HG03139 (cell line): ENCODE data around the gene RELB.

Experiments
- ATAC-seq: cut with Tn5 transposase; IDR thresholded peaks from one replicate; pipeline ENCODE4 v1.9.1; 2021; ENCODE audit not compliant: unreplicated experiment

The RELB gene

DNA sequence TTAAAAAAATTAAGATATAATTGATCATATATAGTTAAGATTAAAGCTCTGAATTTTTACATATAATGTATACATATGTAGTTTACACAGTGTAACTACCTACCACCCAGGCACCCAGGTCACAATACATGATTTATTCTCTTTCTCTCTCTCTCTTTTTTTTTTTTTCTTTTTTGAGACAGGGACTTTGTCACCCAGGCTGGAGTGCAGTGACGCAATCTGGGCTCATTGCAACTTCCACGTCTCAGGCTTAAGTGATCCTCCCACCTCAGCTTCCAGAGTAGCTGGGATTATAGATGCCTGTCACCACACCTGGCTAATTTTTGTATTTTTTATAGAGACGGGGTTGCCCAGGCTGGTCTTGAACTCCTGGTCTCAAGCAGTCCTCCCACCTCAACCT lies 18.8 kb downstream of the RELB start:
- no peak for ATAC-seq

DNA sequence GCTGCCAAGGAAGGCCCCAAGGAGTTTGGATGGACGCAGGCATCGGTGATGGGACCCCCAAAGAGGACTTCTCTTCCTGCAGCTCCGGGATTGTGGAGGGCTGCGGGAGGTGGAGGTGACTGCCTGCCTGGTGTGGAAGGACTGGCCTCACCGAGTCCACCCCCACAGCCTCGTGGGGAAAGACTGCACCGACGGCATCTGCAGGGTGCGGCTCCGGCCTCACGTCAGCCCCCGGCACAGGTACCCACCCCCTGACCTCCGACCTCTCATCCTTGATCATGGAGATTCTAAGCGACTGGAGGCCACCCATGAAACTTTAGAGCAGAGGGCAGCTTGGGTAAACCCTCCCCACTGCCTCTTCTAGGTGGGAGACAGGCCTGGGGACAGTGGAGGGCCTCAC lies 20.7 kb downstream of the RELB start:
- no peak for ATAC-seq

DNA sequence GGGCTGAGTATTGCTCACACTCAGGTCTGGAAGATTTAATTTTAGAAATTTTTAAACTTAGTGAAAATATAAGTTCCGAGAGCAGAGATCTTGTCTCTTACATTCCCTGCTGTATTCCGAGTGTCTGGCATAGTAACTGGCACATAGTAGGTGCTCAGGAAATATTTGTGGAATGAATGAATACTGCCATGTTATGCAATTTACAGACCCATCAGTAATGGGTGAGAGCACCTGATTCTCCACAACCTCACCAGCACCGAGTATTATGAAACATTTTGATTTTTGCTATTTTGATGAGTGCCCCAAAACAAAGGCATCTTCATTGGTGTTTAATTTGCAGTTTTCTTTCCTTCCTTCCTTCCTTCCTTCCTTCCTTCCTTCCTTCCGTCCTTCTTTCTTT lies 21.8 kb downstream of the RELB start:
- ATAC-seq, result no peak

DNA sequence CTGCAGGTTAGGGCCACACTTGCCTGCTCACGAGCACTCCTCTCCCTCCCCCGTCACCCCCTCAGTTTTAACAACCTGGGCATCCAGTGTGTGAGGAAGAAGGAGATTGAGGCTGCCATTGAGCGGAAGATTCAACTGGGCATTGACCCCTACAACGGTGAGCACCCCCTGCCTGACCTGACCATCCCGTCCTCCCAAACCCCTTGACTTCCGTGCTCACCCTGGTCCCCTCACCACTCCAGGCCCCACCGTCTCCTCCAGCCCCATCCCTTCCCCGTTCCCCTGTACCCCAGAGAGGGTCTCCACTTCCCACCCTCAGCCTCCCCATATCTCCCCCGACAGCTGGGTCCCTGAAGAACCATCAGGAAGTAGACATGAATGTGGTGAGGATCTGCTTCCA lies 24.0 kb downstream of the RELB start:
- no peak for ATAC-seq

DNA sequence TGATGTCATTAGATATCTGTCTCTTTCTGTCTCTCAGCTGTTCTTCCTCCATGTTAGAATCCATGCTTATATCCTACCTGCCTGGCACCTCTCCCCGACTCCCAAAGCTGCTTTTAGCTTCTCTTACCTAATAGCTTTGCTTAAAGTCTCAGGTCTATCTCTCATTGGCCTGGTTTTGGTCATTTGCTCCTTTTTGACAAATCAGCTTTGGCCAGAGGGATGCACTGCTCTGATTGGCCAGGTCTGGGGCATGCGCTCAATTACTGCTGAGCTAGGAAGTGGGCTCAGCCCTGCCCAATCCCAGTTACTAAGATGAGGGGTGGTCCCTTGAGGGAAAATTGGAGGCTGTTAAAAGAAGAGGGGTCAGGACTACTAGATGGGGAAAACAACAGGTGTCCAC lies 26.1 kb downstream of the RELB start:
- ATAC-seq, result no peak

DNA sequence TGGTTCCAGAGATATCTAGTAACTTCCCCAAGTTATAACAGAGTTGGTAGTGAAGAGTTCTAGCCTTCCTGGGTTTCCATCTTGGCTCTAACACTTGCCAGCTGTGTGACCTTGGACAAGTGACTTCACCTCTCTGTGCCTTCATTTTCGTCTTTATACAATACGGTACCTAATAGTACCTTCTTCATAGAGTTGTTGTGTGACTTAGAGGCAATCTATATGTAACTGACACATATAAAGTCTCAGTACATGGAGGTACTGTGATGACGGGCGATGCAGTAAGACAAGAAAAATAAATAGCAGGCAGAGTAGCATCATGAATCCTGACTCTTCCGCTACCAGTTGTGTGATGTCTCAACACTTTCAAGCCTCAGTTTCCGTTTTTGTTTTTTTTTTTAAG lies 29.6 kb downstream of the RELB start:
- ATAC-seq, result no peak

DNA sequence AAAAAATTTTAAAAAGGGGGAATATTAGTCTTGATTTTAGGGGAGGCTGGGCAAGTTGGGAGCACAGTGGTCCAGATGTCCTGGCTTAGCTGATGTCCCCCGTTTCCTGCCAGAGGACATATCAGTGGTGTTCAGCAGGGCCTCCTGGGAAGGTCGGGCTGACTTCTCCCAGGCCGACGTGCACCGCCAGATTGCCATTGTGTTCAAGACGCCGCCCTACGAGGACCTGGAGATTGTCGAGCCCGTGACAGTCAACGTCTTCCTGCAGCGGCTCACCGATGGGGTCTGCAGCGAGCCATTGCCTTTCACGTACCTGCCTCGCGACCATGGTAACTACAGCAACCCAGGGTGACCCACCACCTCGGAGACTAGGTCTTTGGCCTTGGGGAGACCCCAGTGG lies 31.2 kb downstream of the RELB start:
- ATAC-seq, result no peak

DNA sequence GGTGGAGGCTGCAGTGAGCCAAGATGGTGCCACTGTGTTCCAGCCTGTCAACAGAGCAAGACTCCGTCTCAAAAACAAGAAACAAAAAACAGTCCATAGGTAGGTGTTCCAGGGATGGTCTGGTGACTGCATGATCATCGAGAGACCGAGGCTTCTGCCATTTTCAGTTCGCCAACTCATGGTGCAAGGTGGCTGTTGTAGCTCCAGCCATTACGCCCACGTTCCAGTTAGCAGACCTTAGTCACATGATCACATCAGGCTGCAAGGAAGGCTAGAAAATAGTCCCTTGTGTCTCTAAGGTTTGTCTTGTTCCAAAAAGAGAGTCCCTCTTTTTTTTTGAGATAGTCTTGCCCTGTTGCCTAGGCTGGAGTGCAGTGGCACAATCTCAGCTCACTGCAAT lies 34.5 kb downstream of the RELB start:
- ATAC-seq, result no peak

DNA sequence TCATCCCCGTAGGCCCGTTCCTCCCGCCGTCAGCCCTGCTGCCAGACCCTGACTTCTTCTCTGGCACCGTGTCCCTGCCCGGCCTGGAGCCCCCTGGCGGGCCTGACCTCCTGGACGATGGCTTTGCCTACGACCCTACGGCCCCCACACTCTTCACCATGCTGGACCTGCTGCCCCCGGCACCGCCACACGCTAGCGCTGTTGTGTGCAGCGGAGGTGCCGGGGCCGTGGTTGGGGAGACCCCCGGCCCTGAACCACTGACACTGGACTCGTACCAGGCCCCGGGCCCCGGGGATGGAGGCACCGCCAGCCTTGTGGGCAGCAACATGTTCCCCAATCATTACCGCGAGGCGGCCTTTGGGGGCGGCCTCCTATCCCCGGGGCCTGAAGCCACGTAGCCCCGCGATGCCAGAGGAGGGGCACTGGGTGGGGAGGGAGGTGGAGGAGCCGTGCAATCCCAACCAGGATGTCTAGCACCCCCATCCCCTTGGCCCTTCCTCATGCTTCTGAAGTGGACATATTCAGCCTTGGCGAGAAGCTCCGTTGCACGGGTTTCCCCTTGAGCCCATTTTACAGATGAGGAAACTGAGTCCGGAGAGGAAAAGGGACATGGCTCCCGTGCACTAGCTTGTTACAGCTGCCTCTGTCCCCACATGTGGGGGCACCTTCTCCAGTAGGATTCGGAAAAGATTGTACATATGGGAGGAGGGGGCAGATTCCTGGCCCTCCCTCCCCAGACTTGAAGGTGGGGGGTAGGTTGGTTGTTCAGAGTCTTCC lies 36.3 kb downstream of the RELB start:
- no peak for ATAC-seq

DNA sequence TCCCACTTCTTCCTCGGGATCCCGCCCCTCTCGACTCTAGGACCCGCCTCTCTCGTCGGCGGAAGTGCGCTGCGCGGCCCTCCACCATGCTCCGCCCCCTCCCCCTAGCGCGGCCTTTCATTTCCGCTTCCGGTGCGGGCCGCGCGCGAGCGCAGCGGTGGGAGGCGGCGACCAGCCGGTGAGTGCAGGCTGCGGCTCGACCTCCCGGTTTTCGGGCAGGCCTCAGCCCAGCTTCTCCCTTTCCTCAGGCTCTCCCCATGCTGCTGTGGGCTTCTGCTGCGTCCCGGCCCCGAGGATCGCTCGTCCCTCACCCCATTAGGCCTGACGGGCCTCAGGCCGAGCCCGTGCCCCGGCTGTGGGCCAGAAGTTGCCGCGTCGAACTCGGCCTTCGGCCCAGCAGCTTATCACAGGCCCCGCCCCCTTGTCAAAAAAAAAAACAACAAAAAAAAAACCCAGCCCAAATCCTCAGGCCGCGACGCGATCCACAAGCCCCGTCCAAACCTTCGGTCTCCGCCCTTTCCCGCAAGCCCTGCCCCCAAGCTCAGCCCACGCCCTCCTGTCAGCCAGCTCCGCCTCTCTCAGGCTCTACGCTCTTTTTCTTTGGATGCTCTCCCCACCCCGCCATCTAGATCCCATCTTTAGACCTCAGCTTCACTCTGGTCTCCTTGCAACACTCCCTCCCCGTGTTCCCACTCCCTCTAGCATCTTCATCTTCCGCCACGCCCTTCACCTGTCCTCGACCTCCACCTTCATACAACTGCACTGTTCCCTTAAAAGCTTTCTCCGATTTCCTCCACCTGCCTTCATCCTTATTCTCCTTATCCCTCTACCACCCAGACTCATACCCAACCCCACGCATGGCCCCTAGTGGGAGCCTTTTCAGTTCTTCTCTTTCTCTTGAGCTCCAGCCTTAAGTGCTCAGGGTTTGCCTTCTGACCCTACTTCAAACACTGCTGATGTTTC lies 37.9 kb downstream of the RELB start, which contains the start of gene CLASRP:
CLASRP (plus strand) TSS at position 115 of the 963 bp plus-strand sequence. CDS start 1,168 bp downstream, outside the sequence.
- ATAC-seq, result peak; percentile 79

DNA sequence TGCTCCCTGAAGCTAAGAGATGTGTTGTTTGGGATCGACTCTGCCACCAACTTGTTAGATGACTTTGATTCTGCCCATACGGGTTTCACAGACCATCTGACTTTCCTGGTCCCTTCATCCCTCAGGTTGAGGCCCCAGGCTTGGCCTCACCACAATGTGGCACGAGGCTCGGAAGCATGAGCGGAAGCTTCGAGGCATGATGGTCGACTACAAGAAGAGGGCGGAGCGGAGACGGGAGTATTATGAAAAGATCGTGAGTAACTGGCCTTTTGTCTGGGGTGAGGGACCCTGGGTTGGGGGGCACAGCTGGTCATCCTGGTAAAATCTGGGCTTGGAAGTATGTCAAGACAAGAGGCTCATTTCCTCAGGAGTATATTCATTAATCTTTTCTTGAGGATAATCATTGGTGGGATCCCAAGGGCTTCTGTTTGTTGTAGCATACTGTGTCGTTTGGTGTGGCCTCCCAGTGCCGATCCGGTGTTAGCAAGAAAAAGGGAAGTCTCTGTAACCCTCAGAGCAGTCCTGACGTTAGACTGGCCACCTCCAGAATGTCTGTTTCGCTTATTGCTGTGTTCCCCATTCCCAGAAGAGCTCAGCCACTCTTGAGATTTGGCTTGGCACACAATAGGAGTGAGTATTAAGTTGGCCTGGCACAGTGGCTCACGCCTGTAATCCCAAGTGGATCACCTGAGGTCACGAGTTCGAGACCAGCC lies 39.0 kb downstream of the RELB start:
- ATAC-seq, result no peak

DNA sequence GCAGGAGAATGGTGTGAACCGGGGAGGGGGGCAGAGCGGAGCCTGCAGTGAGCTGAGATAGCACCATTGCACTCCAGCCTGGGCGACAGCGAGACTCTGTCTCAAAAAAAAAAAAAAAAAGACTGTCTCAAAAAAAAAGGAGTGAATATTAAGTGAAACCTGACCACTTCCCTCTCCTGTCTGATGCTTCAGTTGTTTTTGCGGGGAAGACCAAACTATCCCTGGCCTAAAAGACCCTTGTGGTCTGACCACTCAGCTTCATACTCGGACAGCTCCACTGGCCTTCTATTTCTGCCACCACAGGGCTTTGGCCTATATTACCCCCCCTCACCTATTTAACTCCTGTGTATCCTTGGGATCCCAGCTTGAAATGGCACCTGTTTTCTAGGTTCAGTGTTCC lies 39.9 kb downstream of the RELB start:
- no peak for ATAC-seq

DNA sequence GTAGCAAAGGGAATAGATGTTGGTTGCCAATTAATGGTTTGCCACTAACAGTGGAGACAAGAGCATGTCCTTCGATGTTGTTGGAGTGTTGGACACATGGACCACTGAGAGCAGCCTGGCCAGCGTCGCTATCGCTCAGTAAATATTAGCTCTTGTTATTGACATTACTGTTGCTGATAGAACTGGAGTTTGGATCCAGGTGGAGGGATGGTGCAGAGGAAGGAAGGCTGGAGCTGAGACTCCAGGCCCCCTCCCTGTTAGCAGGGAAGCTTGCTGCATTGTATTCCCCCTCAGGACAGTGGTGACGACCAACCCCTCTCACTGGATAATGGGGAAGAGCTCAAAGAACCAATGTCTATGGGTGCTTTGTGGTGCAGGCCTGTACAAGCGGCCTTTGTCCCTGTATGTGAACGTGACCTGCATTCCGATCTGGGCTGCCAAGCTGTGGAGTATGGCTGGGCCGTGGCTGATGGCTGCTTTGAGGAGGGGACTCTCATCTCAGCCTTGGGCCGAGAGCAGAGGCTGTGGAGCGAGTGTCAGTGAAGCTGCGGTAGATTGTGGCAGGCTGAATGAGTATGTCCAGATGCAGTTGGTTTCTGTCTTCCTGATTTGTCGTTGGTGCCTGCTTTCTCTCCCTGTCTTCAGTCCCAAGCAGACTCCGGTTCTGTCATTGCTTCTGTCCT lies 44.5 kb downstream of the RELB start:
- ATAC-seq, result no peak

DNA sequence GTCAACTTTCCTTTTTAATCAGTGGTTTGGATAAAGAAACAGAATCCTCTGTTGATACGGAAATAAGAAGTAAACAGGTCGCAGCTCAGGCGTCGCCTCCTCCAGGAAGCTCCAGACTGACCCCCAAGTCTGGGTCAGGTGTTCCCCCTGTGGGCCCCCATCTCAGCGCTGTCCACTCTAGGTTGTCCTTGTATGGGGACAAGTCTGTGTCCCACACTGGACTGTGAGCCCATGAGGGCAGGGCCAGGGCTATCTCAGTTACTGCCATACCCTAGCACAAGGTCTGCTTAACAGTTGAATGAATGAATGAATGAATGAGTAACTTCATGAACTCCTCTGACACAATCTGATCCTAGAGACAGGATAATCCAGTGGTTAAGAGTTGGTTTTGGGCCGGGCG lies 45.1 kb downstream of the RELB start:
- ATAC-seq, result no peak

DNA sequence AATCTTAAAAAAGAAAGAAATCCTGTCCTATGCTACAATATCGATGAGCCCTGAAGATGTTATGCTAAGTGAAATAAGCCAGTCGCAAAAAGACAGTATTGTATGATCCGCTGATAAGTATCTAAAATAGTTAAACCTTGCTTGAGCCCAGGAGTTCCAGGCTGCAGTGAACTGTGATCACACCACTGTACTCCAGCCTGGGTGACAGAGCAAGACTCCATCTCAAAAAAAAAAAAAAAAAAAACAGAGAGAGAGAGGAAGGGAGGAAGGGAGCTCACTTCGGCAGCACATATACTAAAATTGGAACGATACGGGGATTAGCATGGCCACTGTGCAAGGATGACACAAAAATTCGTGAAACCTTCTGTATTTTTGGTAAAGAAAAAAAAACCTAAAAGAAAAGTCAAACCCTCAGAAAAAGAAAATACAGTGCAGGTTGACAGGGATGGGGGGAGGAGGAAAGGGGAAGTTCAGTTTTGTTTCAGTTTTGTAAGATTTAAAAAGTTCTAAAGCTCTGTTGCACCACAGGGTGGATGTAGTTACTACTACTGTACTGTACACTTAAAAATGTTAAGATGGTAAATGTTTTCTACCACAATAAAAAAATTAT lies 46.0 kb downstream of the RELB start:
- ATAC-seq, result no peak

DNA sequence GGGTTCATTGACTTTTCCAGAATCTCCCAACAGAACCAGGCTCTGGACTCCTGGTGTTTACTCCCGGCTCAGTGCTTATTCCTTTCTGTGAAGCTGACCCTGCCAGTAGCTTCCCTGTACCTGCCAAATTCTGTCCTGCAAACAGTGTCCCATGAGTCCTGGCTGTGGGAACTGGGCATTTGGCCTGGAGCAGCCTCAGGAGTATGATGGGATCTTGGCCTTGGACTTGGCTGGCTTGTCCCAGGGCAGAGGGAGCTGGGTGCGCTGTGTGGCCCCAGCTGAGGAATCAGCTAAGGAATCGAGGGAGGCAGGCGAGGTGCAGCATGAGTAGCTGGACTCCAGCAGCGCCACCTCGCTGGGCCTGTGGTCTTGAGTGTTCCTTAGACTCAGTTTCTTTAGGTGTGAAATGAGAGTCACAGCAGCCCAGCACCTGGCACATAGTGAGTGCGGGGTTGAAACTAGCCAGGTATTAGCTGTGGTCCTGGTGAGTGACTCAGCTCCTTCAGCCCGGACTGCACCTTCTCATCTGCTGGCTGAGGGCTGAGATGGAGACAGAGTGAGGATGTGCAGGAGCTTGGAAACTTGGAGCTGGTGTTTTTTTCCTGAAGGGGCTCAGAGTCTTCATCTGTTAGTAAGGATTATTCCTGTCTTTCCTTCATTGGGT lies 47.9 kb downstream of the RELB start:
- ATAC-seq, result no peak

DNA sequence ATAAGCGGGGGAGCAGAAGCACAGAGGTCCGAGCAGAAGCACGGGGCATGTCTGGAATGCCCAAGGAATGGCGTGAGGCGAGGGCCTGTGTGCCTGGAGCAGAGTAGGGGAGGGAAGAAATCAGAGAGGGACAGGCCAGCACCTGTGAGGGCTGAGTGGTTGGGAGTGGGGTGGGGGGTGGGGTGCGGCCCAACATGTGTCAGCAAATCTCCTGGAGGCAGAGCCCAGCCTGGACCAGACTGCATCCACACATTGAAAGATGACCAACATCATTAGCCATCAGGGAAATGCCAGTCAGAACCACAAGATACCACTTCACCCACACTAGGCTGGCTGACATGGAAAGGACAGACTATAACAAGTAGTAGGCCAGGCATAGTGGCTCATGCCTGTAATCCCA lies 48.8 kb downstream of the RELB start:
- no peak for ATAC-seq

DNA sequence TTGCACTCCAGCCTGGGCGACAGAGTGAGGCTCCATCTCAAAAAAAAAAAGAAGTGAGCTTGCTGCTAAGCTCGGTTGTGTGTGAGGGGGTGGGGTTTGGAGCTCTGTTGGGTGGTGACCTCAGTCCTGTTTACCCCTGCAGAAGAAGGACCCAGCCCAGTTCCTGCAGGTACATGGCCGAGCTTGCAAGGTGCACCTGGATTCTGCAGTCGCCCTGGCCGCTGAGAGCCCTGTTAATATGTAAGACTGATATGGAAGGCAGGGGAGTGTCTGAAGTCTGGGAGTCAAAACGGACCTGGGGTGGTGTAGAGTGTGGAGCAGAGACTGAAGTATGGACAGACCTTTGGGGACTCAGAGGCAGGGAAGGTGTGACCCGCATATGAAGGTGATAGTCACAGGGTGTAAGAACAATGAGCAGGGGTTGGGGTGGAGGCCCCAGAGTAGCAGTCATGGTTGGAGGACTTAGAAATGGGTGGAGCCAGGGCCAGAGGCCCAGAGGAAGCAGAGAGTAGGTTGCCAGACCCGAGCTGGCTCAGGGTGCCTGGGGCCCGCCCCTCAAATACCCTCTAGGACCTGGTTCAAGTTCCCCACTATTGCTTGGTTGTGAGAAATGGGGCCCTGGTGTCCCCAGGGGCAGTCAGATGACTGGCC lies 50.8 kb downstream of the RELB start:
- ATAC-seq, result no peak

DNA sequence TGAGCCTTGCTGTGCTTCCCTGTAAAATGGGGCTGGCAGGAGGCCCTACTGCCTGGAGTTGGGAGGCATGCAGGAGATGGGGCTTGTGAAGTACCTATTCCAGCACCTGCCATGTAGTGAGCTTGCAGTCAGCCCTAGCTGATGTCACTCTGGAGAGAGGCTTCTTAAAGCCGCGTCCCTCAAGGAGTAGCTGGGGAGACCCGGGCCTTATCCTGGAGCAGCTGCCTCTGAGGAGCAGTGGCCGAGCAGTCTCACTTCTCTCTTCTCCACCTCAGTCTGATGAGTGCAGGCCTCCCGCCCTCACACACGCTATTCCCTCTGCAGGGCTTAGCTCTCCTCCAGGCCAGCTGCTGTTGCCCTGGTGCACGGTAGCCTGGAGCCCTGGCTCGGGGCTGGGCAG lies 55.6 kb downstream of the RELB start:
- ATAC-seq, result no peak
